ENCODE measurements around the gene MCL1. TPM values are rescaled to one million over a fixed set of nuclear protein-coding genes. Genes with fewer than 3 reads are reported as not detected.
A peak's percentile ranks its signal among the peaks of the same experiment; 100 is the strongest.
"Not testable (repeated sequence)": the region's sequence is repeated elsewhere in the genome, so short reads cannot be mapped to it uniquely, and the experiment has no call there.

The MCL1 gene
- polyA plus RNA-seq, 4 donors, result 156 to 449 (median 178) TPM

GRCh38 chr1:150573648-150574071, 5.8 kb downstream of the MCL1 start:
- not testable (repeated sequence) for DNase-seq (ENCODE audit: low read depth in 4 of 4, low spot score in 3 of 4)

- no peak for DNase-seq (ENCODE audit: low read depth in 4 of 4, low spot score in 3 of 4)
These were observed 6.3 kb downstream of the MCL1 start for GRCh38 chr1:150572918-150573647.

- no peak for DNase-seq (ENCODE audit: low read depth in 4 of 4, low spot score in 3 of 4)
These were observed 10.8 kb downstream of the MCL1 start for GRCh38 chr1:150568594-150568966.

DNA sequence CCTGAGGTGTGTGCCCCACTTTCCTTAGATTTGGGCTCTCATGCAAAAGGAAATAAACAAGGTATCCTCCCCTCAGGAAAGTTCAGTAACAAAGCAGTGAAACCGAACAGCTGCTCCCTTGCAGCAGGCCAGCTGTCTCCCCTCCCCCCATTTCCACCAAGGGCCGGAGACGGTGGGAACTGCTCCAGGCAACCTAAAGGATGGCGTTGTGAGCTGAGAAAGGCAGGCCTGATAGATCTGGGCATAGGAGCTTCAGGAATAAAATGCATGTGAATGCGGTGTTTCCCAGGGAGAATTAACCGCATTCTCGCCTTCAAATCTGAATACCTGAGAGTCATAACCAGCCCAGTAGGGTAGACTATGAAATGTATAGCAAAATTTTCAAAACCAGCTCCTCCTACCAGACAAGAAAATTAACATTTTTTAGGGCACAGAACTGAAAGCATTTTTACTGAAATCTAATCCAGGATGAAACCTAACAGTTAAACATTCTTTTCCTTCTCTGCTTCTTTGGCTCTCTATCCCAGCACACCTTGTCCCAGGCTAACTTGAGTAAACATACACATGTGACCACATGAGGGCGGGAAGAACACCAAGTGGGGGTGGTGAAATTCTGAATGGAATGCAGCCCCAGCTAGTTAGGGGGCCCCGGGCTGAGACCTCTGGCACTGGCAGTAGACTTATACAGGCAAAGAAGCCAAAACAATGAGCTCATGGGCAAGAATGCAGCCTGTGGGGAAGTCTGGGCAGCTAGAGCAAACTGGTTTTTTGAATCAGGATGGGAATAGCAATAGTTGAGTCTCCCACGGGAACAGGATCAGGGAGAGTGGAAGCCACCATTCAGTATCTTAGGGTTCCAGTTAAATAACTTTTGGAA, 11.5 kb downstream of the MCL1 start:
- peak in 2 of 4 donors; percentile 81 to 86 for DNase-seq (ENCODE audit: low read depth in 4 of 4, low spot score in 3 of 4)

DNA sequence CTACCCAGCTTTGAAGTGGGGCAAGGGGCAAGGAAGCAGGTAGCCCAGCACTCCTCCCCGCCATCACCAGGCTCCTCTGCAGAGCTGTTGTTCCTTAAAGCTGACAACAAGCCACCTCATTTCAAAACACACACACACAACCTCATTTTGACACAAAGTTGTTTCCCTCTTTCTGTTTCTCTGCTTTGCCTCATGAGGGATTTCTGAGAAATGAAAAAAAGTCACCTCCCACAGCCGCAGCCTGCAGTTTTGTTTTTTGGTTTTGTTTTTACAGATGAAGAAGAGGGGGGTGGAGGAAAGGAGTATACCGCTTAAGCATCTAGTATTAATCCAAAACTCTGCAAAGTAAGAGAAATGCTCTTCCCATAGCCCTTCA, 12.1 kb downstream of the MCL1 start:
- DNase-seq (ENCODE audit: low read depth in 4 of 4, low spot score in 3 of 4), result no peak

GRCh38 chr1:150566589-150567340, 12.6 kb downstream of the MCL1 start:
- DNase-seq (ENCODE audit: low read depth in 4 of 4, low spot score in 3 of 4), result no peak

- DNase-seq (ENCODE audit: low read depth in 4 of 4, low spot score in 3 of 4), result not testable (repeated sequence)
These were observed 14.0 kb downstream of the MCL1 start for GRCh38 chr1:150565240-150565991.

- DNase-seq (ENCODE audit: low read depth in 4 of 4, low spot score in 3 of 4), result no peak
These were observed 15.1 kb downstream of the MCL1 start for GRCh38 chr1:150564051-150564991.

GRCh38 chr1:150563340-150564038, 15.9 kb downstream of the MCL1 start:
- no peak for DNase-seq (ENCODE audit: low read depth in 4 of 4, low spot score in 3 of 4)

GRCh38 chr1:150562446-150563339, 16.7 kb downstream of the MCL1 start:
- no peak for DNase-seq (ENCODE audit: low read depth in 4 of 4, low spot score in 3 of 4)

GRCh38 chr1:150561974-150562445, 17.4 kb downstream of the MCL1 start:
- no peak for DNase-seq (ENCODE audit: low read depth in 4 of 4, low spot score in 3 of 4)

DNA sequence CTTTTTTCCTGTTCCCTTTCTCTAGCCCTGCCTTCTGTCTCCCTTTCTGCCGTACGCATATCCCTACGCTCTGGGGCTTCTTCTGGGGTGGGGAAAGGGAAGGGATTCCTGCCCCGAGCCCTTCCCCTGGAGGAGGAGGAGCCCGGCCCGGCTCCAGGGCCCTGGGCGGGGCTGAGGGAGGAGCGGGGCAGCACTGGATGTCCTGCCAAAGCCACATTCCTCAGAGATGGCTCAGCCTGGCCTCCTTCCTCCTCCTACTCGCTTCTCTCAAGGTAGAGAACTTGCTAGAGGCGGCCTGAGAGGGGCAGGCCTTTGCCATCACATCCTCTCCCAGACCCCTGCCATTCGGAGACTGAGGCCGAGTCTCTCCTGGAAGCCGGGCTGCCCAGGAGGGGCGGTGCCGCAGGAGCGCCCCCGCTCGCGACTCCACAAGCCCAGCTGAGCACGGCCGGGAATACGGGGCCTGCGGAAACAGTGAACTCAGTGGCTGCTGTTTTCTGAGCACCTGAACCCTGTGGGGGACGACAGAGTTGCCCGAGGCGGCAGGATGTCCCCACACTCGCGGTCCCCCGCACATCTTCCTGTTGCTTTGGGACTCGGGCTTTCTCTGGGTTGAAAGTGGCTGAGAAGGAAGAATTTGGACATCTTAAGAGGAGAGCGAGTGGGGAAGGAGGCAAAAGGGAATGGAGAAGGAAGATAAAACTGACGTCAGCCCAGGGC, 18.0 kb downstream of the MCL1 start:
- peak in 2 of 4 donors; percentile 87 for DNase-seq (ENCODE audit: low read depth in 4 of 4, low spot score in 3 of 4)

DNA sequence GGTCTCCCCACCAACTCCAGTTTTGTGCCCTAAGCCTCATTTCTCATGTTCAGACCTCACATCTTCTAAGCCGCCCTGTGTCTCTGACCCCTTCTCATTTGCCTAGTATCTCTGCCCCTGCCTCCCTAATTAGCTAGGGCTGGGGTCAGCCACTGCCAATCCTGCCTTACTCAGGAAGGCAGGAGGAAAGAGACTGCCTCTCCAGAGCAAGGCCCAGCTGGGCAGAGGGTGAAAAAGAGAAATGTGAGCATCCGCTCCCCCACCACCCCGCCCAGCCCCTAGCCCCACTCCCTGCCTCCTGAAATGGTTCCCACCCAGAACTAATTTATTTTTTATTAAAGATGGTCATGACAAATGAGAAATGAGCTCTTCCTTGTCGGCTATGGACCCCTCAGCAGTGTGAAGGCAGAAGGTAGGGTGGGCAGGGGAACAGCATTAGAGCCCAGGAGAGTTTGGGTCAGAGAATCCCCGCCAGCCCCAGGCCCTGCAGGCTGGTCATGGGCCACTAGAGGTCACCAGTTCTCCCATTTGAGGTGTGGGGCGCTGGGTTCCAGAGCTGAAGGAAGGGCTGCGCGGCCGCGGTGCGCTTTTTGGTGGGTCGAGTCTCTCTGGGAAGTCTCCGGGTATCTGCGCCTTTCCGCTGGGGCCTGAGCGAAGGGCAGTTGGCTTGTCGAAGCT, 18.7 kb downstream of the MCL1 start:
- no peak for DNase-seq (ENCODE audit: low read depth in 4 of 4, low spot score in 3 of 4)

DNA sequence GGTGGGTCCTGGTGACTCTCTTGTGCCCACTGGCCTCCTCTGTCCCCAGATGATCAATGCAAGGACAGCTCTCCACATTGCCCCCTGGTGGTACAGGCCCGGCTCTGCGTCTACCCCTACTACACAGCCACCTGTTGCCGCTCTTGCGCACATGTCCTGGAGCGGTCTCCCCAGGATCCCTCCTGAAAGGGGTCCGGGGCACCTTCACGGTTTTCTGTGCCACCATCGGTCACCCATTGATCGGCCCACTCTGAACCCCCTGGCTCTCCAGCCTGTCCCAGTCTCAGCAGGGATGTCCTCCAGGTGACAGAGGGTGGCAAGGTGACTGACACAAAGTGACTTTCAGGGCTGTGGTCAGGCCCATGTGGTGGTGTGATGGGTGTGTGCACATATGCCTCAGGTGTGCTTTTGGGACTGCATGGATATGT, 19.4 kb downstream of the MCL1 start:
- DNase-seq (ENCODE audit: low read depth in 4 of 4, low spot score in 3 of 4), result no peak

- no peak for DNase-seq (ENCODE audit: low read depth in 4 of 4, low spot score in 3 of 4)
These were observed 19.8 kb downstream of the MCL1 start for GRCh38 chr1:150559656-150560010.

Data from left renal pelvis (tissue), 4 donors.